Bone marrow (tissue), 2 donors: Measurements from ENCODE around the gene RAB3C.
A peak's percentile ranks its signal among the peaks of the same experiment; 100 is the strongest.

ENCODE experiments used
- DNase-seq, 2 donors: peaks; one replicate each; lab custom pipeline; 2025; lab: John Stamatoyannopoulos, UW

Gene RAB3C

GRCh38 chr5:58731641-58732040, 148.8 kb downstream of the RAB3C start:
- DNase-seq = no peak

DNA sequence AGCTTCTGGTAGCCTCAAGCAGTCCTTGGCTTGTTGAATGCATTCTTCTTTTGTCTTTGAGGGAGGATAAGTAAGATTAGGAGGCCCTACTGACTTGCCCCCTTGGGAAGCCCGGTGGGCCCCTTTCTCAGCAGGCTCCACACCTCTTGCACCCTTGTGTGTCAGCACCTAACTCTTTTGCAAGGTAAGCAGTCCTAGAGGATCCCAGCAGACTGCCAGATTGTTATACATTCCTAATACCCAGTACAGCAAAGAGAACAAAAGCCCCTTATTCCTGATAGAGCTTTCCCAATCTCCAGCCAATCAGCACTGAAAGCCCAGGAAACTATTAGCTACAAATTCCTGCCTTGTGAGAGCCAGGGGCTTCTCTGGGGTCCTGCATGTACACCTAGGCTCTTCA, 152.8 kb downstream of the RAB3C start:
- no peak for DNase-seq

- no peak for DNase-seq
These were observed 153.3 kb downstream of the RAB3C start for GRCh38 chr5:58736214-58736613.

DNA sequence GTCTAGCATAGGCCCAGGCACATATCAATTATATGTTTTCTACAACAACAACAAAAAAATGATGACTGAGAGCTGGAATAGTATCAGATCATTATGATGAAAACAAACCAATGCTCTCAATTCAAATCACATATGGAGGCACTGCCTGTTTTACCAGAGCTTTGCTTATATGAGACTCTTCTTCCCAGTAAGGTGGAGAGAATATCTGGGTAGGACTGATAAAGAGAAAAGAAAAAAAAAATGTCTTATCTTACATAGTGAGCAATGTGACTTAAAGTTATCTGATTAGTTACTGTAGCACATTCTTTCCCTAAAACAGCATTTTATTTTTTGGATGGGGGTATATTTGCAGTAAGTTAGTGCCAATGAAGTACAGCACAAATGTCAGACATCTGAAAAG, 154.8 kb downstream of the RAB3C start:
- DNase-seq = no peak

- no peak for DNase-seq
These were observed 155.5 kb downstream of the RAB3C start for GRCh38 chr5:58738336-58738735.

DNA sequence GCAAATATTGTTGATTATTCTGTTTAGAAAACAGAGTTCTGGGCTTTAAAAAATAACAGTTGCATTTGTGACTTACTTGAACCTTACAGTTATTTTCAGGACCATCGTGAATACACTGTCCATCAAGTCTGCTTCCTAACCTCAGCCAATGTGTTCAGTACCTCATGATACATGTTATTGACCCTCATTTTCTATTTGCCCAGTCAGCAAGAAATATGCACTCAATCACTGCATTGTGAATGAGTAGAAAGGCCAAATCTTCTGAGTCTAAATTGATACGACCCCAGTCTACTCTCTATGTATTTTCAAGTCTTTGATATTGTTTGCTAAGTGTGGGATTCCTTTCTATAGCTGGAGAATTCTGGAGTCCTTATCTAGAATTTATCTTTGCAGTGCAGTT, 156.2 kb downstream of the RAB3C start:
- no peak for DNase-seq

DNA sequence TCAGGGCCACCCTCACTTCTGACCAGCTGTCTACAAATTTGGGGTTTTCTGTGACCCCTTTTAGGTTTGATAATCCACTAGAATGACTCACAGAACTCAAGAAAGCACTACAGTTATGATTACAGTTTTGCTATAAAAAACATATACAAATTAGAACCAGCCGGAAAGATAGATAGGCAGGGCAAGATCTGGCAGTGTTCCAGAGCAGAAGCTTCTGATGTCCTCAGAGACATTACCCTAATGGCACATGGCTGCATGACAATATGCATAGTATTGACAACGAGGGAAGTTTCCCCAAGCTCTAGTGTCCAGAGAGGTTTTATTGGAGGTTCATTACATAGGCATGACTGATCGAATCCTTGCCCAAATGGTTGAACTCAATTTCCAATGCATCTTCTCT, 158.1 kb downstream of the RAB3C start:
- DNase-seq = no peak

GRCh38 chr5:58745350-58745749, 162.5 kb downstream of the RAB3C start:
- DNase-seq = no peak

GRCh38 chr5:58746321-58746720, 163.4 kb downstream of the RAB3C start:
- DNase-seq = no peak

GRCh38 chr5:58750036-58750435, 167.2 kb downstream of the RAB3C start:
- no peak for DNase-seq

GRCh38 chr5:58751222-58751837, 168.5 kb downstream of the RAB3C start:
- peak in 1 of 2 donors; percentile 60 for DNase-seq

- no peak for DNase-seq
These were observed 169.2 kb downstream of the RAB3C start for GRCh38 chr5:58752104-58752503.

- DNase-seq = no peak
These were observed 170.6 kb downstream of the RAB3C start for GRCh38 chr5:58753446-58753845.

GRCh38 chr5:58754250-58754649, 171.4 kb downstream of the RAB3C start:
- no peak for DNase-seq

GRCh38 chr5:58755397-58755796, 172.5 kb downstream of the RAB3C start:
- DNase-seq = no peak

DNA sequence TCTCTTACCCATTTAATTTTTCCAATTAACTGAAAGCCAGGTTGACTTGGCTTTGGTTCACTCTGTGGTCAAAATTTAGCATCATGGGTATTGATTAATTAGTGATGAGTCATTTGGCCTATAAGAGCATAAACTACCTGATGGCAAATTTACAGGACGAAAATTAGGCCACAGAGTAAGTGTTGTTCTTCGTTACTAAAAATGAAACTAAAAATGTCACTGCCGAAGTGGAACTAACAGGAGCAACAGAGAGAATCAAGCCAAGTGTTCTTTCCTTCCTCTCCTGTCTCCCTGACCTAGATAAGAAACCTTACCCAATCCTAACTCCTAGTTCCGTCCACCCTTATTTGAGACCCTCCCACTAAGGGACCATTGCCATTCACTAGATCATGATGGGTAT, 176.9 kb downstream of the RAB3C start:
- peak in 1 of 2 donors; percentile 15 for DNase-seq

GRCh38 chr5:58760222-58760621, 177.3 kb downstream of the RAB3C start:
- DNase-seq = no peak

DNA sequence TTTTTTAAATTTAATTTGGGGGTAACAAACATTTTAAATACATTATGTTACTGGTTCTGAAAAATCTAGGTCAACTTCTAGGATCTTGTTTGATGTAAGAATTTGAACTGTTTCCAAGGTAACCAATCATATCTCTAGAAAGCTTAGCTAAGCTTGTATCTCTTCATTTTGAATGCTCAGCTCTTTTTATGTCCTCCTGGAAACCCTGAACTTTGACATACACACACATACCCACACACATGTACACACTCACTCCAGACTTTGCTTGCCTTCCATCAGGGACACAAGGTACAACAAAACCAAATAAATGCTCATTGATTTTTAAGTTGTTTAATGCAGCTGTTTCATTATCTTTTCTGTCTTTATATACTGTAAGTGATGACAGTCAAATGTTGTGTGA, 178.5 kb downstream of the RAB3C start:
- DNase-seq = no peak

GRCh38 chr5:58763390-58763789, 180.5 kb downstream of the RAB3C start:
- no peak for DNase-seq

- DNase-seq = no peak
These were observed 181.3 kb downstream of the RAB3C start for GRCh38 chr5:58764199-58764598.

DNA sequence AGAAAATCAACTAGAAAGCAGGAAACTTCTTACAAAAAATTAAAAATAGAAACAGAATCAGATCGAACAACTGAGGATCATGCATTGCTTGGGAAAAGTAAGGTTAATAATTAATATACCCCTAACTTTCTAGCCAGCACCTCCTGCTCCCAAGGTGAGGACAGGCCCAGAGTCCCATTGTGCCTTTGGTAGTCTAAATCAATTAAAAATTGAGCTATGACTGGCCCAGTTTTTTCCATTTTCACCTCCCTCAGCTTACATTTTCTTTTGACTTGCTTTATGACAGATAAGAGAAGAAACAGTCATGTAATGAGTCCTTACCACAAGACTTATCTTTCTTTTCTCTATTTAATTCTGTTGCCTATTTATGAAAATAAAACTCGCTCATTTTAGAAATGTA, 182.2 kb downstream of the RAB3C start:
- no peak for DNase-seq

- no peak for DNase-seq
These were observed 184.2 kb downstream of the RAB3C start for GRCh38 chr5:58767104-58767503.

- no peak for DNase-seq
These were observed 187.3 kb downstream of the RAB3C start for GRCh38 chr5:58770136-58770535.

- no peak for DNase-seq
These were observed 188.9 kb downstream of the RAB3C start for GRCh38 chr5:58771796-58772195.
